HG03520 (cell line): Measurements from ENCODE around the gene AKNA.

Experiments
- ATAC-seq: cut with Tn5 transposase; IDR thresholded peaks from one replicate; pipeline ENCODE4 v1.9.1; 2021; ENCODE audit warnings: mild to moderate bottlenecking, moderate library complexity; ENCODE audit not compliant: unreplicated experiment

Gene AKNA

DNA sequence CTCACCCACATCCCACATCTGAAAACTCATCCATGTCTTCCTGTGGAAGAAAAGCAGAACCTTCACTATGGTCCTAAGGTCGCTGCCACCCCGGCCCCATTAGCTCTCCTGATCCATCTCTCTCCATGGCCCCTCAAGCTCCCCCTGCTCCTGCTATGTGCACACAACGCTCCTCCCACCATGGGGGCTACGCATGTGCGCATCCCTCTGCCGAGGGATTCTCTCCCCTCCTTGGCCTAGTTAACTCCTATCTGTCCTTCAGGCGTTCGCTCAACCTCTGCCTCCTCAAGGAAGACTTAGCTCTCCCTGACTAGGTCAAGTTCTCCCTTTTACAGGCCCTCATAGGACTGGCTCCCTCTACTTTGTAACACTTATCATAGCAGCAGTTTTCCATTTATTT is 9.8 kb downstream of the AKNA start:
- no peak for ATAC-seq

DNA sequence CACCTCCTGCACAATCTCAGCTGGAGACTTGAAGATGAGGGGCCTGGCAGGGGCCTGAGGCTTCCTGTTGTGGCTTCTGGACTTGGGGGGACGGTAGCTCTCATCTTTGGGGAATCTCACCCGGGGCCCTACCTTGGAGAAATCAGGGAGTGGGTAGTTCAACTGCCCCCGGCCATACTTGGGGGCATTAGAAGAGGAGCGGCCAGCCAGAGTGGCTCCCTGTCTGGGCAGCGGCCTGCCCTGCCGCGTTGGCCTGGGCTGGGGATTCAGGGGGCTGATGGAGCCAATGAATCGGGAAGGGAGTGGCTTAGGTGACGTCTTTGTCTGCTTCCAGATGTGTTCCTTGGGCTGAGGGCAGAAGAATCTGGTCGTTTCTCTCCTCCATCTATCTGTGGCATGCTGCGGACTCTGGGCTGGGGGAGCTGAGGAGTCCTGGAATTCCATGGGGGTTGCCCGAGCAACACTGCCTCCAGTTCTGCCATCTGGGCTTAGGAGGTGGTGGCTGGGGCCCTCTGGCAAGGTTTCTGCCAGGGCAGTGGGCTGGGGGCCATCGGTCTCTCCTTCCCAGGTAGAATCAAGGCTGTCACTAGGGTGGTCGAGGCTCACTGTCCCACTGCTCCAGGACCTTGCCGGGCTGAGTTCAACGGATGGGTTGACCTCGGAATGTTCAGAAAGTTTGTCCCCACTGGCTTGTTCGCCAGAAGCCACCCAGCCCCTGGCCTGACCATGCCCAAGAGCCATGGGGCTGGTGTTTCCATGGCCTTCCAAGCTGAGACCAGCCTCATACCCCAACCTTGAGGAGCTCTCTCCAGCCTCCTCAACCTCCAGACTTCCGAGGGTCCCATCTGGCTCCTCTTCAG is 11.0 kb downstream of the AKNA start:
- no peak for ATAC-seq

DNA sequence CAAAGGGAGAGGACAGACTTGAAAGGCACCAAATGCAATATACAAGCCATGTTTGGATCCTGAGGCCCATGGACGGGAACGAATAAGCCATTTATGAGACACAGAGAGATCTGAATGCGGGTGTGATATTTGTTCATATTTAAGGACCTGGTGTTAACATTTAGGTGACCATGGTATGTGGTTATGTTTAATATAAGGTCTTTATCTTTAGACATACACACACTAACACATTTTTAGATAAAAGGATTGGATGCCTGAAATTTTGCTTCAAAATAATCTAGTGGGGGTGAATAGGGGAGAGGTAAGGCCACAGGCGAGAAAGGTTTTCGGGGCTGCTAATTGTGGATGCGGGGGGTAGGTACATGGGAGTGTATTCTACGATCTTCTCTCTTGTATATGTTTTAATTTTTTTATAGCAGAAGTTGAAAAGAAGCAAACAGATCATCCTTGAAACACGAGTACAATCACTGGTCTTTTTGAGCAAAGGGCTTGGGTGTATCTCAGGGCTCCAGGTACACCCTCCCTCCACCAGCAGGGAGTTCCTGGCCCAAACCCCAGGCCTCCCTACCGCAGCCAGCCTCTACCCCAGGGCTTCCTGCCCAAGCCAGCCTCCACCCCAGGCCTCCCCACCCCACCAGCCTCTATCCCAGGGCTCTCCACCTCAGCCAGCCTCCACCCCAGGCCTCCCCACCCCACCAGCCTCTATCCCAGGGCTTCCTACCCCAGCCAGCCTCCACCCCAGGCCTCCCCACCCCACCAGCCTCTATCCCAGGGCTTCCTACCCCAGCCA is 12.2 kb downstream of the AKNA start:
- ATAC-seq: no peak

DNA sequence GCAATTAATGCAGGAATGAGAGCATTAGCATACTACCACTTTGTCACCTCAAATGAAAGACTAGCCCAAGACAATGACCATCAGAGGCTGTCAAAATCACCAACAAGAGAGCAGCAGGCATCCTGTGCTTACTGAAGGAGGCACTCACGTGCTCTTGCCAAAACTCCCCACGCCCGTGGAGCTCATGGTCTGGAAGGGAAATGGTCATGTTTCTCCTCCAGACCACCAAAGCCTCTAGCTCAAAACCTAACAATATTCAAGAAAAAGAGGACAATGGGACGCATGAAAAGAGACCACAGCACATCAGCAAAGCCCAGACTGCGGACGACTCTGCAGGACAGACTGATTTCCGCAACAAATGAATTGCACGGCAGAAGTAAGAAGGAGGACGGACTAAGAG is 12.8 kb downstream of the AKNA start:
- no peak for ATAC-seq

DNA sequence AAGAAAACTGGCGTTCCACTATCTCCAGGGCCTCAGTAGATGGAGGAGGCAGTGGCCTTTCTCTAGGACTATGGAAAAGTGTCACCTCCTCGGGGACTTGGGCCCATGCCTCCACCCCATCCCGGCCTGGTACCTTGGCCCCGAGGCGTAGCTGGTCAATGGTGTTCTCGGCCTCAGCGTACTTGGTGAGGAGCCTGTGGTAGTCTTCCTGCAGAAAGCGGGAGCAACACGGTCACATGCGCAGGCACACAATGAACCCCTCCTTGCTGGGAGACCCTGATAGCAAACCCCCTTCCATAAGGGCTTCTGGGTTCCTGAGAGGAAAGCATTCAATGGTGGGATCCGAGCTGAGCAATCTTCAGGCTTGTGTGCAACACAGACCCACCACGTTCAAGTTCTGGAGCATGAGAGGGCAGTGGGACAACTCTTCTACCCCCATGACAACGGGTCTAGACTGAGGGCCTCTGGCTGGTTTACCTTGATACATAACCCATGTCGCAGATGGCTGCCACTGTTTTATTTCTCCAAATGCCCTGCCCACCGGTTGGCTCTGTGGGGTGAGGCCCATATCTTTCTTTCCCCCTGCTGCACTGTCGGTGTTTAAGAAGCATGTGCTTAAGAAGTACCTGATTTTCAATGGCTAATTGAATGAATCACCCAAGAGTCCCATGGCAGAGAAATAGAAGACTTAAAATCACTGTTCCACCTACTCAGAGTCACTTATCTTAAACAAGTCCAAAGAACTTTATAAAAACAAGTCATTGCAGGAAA is 13.6 kb downstream of the AKNA start:
- ATAC-seq: no peak

DNA sequence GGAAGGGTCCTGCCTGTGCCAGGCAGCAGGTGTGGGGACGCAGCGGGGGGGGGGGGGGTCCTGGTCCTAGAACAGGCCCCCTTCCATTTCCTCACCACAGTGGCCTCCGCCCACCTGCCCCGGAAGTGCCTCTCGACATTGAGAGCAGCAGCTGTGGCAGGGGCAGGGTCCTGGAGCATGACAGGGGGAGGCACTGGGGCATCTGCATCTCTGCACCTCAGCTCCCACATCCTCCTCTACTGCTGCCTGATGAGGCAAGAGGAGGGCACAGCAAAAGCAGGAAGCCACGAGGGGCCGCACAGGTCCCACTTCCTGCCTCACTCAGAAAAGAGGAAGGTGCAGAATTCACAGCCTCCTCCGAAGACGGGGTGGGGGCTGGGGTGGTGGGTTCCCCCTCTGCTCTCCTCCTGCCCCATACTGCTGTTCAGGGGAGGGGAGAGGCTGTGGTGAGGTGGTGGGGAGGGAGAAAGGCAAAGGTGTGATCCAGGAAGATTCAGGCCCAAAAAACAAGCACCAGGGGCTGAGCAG is 14.8 kb downstream of the AKNA start:
- peak; percentile 92 for ATAC-seq

DNA sequence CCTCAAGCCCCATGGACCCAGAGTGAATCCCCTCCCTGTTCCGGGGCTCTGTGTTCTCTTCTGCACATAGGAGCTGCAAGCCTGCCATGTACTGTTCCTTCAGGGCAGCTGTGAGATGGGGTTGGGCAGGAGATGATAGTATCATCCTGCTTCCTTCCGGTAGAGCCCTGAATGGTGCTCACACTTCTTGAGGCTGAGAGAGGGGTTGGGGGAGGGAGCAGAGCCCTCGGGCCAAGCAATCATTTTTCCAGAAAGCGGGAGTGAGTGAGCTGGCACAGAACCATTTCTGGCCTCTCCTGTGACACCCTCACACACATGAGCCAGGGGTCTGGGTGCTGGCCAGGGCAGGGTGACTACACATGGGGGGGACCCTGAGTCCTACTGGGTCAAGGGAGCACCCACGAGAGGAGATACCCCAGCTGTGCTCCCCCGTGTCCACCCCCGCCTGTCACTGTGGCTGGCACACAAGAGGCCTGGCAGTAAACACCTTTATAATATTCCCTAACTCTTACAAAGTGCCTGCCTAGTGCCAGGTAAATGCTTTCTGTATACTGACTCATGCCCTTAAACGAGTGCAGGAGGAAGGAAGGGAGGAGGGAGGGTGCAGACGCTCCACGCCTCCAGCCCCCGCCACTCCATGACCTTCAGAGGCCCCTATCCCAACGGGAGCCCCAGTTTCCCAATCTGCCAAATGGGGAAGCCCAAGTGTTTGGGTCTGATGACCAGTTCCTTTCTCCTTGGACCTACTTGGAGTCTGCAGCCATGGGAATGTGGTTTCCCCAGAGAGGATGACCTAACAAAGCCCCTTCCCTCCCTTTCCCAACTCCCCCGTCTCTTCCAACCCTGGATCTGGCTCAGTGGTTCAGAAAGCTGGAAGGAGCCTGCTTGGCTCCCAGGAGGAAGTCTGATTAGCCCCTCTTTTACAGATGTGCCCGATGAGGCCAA is 15.5 kb downstream of the AKNA start:
- ATAC-seq: no peak

DNA sequence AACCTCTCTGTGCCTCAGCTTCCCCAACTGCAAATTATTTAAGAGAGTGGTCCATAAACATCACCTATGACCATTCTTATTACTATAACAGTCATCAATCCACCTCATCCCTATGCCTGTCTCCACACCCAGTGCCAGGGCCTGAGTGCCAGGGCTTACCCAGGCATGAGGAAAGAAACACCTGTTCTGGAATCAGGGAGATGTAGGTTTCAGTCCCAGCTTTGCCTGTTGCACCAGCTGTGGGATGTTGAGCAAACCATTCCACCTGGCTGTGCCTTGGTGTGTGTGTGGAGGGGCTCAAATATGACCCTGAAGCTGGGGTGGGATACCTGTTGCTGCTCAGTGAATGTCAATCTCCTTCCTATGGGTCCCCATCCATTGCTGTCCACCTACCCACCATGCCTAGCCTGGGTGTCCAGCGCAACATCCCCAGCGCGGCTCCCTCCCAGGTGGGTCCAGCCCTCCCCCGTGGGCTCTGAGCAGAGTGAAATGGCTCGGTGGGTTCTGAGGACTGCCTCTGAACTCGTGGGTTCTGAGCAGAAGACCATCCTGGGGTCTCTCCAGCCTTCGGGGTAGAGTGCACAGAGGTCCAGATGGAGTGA is 16.3 kb downstream of the AKNA start:
- ATAC-seq: no peak

DNA sequence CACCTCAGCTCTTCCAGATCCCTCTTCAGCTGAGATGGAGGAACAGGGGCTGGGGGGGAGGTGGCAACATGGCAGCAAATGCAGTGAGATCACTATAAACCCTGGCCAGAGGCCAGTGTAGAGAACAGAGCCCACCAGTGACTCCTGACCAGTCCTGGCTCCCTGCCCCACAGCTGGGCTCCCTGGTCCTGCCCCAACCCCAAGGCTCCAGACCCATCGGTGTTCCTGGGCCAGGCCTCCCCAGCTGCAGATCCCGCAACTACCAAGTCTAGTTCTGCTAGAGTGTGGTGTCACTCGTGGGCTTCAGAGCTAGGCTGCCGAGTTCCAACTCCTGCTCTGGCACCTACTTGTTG is 16.8 kb downstream of the AKNA start:
- ATAC-seq: no peak

DNA sequence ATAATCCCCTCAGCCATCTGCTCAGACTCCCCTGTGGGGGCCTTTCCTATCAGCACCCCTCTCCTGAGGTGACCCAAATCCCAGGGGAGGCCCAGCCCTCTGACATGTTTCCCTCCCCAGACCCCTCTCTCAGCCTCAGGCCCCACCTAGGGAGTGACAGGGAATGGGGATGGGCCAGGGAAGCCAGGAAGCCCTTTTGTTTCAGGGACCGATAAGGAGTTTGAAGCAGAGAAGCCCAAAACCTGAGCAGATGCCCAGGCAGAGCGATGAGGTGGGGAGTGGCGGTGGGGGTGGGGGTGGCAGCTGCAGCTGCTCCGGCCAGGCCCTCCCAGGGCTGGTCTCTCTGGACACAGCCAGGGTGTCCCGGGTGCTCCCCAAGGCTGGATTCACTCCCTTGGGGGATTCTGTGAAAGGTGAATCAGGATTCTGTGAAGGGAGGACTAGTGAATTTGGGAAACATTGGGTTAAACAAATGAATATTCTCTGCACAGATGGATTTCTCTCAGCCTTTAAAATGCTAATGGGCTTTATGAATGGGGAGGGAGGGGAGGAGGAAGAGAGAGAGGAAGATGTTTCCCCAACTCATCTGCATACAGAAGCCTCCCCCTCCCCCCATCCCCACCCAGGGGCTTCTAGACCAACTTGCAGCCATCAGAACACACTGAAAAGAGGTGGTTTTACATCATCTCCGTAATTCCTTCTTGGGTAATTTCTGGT is 17.4 kb downstream of the AKNA start:
- ATAC-seq: no peak

DNA sequence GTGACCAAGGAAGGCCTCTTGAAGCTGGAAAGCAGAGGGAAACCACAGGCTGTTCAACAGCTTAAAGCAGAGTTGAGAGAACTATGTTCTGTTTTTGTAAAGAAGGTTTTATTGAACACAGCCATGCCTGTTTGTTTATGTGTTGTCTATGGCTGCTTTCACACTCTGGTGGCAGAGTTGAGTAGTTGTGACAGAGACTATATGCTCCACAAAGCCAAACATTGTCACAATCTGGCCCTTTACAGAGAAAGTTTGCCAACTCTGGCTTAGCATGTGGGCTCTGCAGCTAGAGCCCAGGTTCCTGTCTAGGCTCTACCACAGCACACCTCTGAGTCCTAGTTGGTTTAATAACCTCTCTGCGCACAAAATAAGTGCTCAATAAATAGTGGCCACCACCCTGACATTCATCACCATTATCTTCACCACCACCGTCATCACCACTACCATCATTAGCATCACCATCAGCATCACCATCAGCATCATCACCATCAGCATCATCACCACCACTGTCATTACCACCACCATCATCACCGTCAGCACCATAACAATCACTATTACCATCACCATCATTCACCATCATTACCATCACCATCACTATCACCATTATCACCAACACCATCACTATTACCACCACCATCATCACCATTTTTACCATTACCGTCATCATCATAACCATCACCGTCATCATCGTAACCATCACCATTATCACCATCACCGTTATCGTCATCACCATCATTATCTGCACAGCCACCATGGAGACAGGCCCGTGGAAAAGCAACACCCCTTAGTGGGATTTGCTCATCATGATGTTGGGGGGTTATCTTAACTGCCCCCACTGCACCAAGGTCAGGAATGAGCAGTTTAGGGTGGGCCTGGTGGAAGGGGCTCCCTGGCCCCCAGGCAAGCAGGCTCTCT is 18.3 kb downstream of the AKNA start:
- no peak for ATAC-seq

DNA sequence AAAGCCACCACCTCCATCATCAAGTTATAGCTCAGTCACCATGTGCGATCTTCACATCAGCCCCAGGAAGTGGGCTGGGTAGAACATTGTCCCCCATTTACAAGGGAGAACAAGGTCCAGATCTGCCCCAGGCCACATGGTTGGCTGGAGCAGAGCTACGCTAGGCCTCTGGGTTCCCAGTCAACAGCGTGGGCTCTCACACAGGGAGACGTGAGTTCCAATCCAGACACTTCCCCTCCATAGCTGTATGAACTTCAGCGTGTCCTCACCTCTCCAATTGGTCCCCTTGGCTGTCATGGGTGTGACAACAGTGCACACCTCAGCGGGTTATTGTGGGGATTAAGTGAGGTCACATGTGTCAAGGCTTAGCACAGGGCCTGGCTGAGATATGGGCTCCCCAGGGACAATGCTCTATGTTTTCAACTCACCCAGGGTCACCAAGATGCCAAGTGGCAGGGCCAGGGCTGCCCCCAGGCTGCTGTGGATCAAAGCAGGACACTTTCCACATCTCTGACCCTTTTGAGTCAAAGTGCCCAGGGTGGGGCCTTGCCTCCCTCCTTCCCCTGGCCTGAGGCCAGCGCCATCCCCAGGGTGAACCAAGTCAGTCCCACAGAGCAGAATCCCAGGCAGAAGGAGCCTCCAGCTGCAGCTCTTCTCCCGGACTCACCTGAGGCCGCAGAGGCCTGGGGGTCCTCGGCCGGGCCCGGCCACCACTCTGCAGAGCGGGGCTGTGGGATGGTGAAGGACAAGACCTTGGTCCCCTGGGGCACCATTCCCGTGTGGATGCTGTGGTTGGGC is 19.8 kb downstream of the AKNA start:
- no peak for ATAC-seq

DNA sequence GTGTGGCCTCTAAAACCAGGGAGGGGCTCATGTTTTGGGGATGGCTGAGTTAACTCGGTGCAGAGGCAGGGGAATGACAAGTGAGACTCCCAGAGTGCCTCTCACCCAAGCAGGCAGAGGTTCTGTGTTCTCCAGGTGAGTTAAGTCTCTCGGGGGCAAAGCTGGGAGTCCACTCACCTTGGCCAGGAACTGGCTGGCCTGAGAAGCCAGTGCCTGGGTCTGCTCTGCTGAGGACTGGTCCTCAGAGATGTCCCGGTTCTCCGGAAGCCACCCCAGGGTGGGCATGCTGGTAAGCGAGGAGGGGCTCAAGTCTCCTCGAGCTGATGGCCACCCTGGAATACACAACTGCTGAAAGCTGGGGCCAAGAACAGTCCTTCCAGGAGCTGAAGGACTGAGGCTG is 20.4 kb downstream of the AKNA start:
- ATAC-seq: no peak

DNA sequence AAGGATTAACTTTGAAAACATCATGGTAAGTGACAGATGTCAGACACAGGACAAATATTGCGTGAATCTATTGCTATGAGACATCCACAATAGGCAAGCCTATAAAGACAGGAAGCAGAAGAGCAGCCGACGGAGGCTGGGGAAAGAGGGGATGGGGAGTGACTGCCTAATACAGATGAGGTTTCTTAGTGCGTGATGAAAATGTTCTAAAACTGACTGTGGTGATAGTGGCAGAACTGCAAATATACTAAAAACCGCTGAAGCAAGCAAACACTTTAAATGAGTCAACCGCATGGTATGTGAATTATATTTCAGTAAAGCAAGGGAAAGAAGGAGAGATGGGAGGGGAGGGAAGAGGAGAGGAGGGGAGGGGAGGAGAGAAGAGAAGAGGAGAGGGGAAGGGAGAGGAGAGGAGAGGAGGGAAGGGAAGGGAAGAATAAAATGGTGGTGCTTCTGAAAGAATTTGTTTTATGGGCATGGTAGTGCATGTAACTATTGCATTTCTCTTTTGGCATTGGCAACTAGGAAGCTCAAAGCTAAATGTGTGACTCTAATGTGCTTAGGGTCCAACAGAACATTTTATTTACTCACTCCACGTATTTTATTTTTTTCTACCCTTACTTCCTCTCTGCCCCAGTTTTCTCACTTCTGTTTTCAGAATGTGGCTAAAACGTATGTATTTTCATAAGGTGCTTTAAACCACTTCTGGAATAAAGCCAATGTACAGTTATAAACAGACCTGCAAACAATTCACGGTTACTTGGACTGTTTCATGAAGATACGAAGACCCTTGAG is 21.3 kb downstream of the AKNA start:
- ATAC-seq: peak; percentile 38

DNA sequence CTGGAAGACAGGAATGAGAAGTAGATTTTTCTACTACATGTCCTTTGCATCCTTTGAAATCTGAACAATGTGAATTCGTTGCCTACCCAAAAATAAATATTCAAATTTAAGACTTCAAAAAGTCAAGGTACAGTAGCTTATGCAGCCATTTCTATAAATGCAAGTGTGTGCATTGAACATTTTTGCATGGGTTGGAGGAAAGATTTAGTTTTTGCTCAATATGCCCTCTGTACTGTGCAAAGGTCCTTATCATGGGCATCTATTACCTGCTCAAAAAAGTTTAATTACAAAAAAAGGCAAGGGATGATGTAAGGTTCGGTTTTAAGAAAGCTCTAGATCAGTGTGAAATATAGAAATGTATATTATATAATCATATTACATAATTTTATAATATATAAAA is 22.6 kb downstream of the AKNA start:
- no peak for ATAC-seq
